Measurements from ENCODE around the gene CACNB2.

CACNB2 gene

DNA sequence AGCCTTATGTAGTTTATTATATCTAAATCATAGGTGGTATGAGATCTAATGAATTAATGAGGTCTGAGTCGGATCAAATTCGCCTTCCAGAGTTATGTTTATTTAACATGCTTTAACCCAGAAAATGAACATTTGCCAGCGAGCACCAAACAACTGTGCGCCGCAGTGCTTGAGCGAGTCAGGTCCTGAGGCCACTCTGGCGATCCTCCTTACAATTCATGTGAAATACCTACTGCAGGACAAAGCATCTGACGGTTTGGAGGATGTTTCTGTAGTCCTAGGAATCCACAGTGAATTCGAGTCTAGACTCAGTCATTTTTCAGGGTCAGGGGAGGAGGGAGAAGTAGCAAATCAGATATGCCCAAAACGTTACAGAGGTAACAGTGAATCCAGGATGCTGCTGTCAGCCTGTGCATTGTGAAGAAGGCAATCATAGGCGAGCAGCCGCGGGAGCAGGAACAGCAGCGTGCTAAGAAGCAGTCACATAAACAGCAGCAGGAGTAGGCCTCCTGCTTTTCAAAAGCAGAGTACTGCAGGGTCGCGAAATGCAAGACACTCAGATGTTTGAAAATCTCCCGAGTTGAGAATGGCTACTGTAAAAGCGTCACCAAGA lies 120.2 kb downstream of the CACNB2 start:
- H3K4me1 ChIP-seq (ENCODE audit: control insufficient read depth in 1 of 2, insufficient read depth in 1 of 2, low read depth in 1 of 2, low read length in 1 of 2): no peaks in the 10 kb centered on the region
- no peaks in the 10 kb centered on the region for H3K9me3 ChIP-seq
- TF ChIP-seq, protein P1, sequence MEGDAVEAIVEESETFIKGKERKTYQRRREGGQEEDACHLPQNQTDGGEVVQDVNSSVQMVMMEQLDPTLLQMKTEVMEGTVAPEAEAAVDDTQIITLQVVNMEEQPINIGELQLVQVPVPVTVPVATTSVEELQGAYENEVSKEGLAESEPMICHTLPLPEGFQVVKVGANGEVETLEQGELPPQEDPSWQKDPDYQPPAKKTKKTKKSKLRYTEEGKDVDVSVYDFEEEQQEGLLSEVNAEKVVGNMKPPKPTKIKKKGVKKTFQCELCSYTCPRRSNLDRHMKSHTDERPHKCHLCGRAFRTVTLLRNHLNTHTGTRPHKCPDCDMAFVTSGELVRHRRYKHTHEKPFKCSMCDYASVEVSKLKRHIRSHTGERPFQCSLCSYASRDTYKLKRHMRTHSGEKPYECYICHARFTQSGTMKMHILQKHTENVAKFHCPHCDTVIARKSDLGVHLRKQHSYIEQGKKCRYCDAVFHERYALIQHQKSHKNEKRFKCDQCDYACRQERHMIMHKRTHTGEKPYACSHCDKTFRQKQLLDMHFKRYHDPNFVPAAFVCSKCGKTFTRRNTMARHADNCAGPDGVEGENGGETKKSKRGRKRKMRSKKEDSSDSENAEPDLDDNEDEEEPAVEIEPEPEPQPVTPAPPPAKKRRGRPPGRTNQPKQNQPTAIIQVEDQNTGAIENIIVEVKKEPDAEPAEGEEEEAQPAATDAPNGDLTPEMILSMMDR (IDR thresholded peaks at IDR 0.05): no peak
- no peaks in the 10 kb centered on the region for H3K27me3 ChIP-seq
- no peak overlapping the region for H3K4me3 ChIP-seq (ENCODE audit: low read depth in 1 of 2, low read length in 1 of 2)
- H3K36me3 ChIP-seq: no peaks in the 10 kb centered on the region
- no peak overlapping the region for H3K27ac ChIP-seq

DNA sequence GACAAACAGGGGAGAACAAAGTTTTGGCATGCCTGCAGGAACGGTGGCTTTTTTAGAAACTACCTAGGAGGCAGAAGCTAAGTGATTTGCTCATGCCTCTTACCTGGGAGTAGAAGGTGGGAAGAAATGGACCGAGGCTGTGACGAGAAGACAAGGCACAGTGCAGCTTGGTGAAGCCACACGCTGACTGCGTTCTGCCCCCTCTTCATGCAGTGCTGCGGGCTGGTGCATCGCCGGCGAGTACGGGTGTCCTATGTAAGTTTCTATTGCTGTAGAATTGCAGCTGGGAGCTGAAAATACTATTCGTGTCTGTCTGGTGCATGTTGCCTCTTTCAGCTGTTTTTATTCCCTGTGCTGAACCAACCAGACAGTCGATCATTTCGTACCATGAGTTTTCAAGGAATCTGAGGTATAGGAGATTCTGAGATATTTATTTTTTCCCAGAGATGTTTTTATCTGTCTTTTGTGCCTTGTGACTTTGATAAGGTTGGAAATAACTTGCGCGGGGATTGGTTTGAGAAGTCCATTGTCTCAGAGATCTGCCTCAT lies 120.9 kb downstream of the CACNB2 start:
- no peaks in the 10 kb centered on the region for H3K9me3 ChIP-seq
- H3K4me1 ChIP-seq (ENCODE audit: control insufficient read depth in 1 of 2, insufficient read depth in 1 of 2, low read depth in 1 of 2, low read length in 1 of 2): no peaks in the 10 kb centered on the region
- TF ChIP-seq, protein P1 (IDR thresholded peaks at IDR 0.05): no peak
- H3K36me3 ChIP-seq: no peaks in the 10 kb centered on the region
- H3K27me3 ChIP-seq: no peaks in the 10 kb centered on the region
- H3K27ac ChIP-seq: no peak overlapping the region
- no peak overlapping the region for H3K4me3 ChIP-seq (ENCODE audit: low read depth in 1 of 2, low read length in 1 of 2)

DNA sequence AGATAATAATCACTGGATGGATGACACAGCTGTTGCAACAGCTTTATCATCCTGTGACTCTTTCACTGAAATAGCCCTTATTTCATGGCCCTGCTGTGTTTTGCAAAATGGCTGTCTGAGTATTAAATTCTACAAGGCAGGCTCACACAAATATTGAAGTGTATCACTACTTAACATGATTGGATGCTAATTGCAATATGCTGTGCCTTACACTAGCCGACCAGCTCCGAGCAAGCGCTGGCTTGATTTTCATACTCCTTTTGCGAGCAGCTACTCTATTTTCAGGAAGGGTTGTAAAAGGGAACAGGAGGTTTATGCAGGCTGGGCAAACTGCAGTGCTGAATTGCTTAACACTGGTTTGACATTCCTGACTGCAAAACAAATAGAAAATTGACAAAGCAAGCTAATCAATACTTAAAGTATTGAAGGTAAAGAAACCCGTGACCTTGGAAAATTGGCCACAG lies 121.6 kb downstream of the CACNB2 start:
- TF ChIP-seq, protein P1 (IDR thresholded peaks at IDR 0.05): no peak
- H3K27ac ChIP-seq: no peak overlapping the region
- H3K27me3 ChIP-seq: no peaks in the 10 kb centered on the region
- no peak overlapping the region for H3K4me3 ChIP-seq (ENCODE audit: low read depth in 1 of 2, low read length in 1 of 2)
- no peaks in the 10 kb centered on the region for H3K9me3 ChIP-seq
- H3K36me3 ChIP-seq: no peaks in the 10 kb centered on the region
- no peaks in the 10 kb centered on the region for H3K4me1 ChIP-seq (ENCODE audit: control insufficient read depth in 1 of 2, insufficient read depth in 1 of 2, low read depth in 1 of 2, low read length in 1 of 2)

DNA sequence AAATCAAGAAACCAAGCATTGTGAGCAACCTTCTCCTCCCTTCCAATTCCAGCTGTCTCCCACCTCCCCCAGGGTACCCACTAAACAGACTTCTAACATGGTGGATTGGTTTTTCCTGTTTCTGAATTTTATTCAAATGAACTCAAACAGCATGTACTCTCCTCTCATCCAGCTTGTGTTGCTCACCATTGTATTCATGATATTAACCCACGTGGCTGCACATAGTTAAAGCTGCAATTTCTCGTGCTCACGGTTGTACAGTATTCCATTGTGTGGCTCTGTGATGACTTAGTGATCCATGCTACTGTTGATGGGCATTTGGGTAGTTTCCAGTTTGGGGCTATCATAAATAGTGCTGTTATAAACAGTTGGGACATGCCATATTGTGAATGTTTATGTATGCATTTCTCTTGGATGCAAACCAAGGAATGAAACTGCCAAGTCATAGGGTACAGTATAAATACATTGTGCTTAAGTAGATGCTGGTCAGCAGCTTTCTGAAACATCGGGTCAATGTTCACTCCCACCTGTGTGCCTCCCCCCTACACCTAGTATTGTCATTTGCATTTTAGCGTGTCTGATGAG lies 124.3 kb downstream of the CACNB2 start:
- Histone ChIP-seq H3K27me3 (no peaks in the 10 kb centered on the region), H3K27ac (no peak overlapping the region), H3K9me3 (no peaks in the 10 kb centered on the region), H3K36me3 (no peaks in the 10 kb centered on the region), H3K4me1 (ENCODE audit: control insufficient read depth in 1 of 2, insufficient read depth in 1 of 2, low read depth in 1 of 2, low read length in 1 of 2) (no peaks in the 10 kb centered on the region), H3K4me3 (ENCODE audit: low read depth in 1 of 2, low read length in 1 of 2) (no peak overlapping the region)
- TF ChIP-seq, protein P1 (IDR thresholded peaks at IDR 0.05): no peak

DNA sequence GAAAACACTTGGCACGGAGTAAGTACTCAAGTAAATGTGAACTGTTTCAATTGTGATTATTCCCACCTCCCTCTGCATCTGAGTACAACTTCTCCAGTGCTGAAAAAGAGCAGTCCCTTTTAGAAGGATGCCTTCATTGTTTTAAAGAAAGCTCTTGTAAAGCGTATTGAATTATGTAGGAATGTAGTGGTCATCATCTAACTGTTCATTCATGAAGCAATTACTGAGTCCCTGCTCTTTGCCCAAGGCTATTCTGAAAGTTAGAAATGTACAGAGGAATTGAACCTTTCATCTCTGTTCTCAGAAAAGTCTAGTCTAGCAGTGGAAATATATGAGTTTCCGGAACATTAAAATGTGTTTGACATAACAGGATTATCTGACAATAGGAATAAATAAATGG lies 127.8 kb downstream of the CACNB2 start:
- TF ChIP-seq, protein P1 (IDR thresholded peaks at IDR 0.05): no peak
- no peaks in the 10 kb centered on the region for H3K27me3 ChIP-seq
- H3K36me3 ChIP-seq: no peaks in the 10 kb centered on the region
- no peaks in the 10 kb centered on the region for H3K4me1 ChIP-seq (ENCODE audit: control insufficient read depth in 1 of 2, insufficient read depth in 1 of 2, low read depth in 1 of 2, low read length in 1 of 2)
- no peak overlapping the region for H3K27ac ChIP-seq
- H3K9me3 ChIP-seq: no peaks in the 10 kb centered on the region
- no peak overlapping the region for H3K4me3 ChIP-seq (ENCODE audit: low read depth in 1 of 2, low read length in 1 of 2)
